Thyroid gland (tissue), 4 donors: Measurements from ENCODE around the gene TTC22.

Experiments
- POLR2A ChIP-seq, 2 donors: fragments of 450-650 bp; IDR thresholded peaks; one replicate each; pipeline ENCODE4 v1.6.1; 2017; ENCODE audit warnings: antibody characterized with exemption in 2 of 2, mild to moderate bottlenecking in 2 of 2, moderate library complexity in 1 of 2
- TF ChIP-seq, protein P1 (sequence below), 6 experiments: fragments of 200-600 bp in 3 of 6; fragments of 450-650 bp in 3 of 6; sonication (generic) in 3 of 6; IDR thresholded peaks; one replicate each; pipeline ENCODE4 v1.5.1; 2016 to 2019; ENCODE audit warnings: antibody characterized with exemption in 6 of 6, mild to moderate bottlenecking in 2 of 6, inconsistent platforms in 1 of 6, moderate library complexity in 1 of 6

DNA sequence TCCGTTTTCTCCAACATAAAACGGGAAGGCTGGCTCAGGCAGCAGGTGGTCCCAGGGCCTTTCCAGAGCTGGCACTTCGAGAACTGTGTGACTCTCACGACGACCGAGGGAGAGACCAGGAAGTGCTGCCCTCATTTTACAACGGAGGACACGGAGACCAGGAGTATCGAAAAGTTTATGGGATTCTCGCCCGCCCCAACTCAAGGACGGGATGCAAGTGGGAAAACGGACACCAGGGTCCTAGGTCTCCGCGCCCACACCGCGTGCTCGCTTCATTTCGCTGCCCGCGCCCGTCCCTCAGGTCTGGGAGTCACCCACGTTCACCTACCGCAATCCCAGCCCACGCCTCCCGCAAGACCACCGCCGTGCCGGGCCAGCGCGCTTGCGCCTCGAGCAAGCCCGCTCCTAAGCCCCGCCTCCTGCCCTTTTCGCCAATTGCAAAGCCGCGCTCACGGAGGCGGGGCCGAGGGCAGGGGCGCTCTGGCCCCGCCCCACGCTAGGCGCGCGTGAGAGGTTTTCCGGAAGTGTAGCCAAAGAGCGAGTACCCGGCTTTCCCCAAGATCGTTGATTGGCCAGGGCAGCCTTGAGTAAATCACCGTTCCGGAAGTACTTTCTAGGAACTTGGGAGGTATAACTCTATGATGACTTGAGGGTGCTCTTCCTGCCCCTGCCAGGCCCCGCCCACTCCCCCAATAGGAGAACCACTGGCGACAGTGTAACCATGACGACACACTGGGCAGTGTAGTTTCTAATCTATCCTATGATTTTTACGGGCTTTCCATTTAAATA lies 36.8 kb downstream of the TTC22 start, which contains the start of gene PARS2:
- TF ChIP-seq, protein P1, sequence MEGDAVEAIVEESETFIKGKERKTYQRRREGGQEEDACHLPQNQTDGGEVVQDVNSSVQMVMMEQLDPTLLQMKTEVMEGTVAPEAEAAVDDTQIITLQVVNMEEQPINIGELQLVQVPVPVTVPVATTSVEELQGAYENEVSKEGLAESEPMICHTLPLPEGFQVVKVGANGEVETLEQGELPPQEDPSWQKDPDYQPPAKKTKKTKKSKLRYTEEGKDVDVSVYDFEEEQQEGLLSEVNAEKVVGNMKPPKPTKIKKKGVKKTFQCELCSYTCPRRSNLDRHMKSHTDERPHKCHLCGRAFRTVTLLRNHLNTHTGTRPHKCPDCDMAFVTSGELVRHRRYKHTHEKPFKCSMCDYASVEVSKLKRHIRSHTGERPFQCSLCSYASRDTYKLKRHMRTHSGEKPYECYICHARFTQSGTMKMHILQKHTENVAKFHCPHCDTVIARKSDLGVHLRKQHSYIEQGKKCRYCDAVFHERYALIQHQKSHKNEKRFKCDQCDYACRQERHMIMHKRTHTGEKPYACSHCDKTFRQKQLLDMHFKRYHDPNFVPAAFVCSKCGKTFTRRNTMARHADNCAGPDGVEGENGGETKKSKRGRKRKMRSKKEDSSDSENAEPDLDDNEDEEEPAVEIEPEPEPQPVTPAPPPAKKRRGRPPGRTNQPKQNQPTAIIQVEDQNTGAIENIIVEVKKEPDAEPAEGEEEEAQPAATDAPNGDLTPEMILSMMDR (IDR thresholded peaks at IDR 0.05), result no peak
- TF ChIP-seq POLR2A (IDR thresholded peaks at IDR 0.05), result peak in 1 of 2 donors; percentile 80
